Measurements from ENCODE around the gene LTBR. TPM values are rescaled to one million over a fixed set of nuclear protein-coding genes. Genes with fewer than 3 reads are reported as not detected.
A peak's percentile ranks its signal among the peaks of the same experiment; 100 is the strongest.

LTBR gene
- total RNA-seq, 2 donors from 2014 or later, result 186 to 264 TPM

- Histone ChIP-seq H3K9me3 (no peaks in the 10 kb centered on the region), H3K27me3 (replicated peaks; ENCODE audit: insufficient read depth) (no peaks in the 10 kb centered on the region), H3K27ac (no peak overlapping the region), H3K36me3 (no peaks in the 10 kb centered on the region), H3K4me3 (no peak overlapping the region), H3K4me1 (replicated peaks) (peaks cover 38% of the 10 kb centered on the region)
- no peak for DNase-seq (ENCODE audit: low spot score)
- WGBS, result 71% methylated on average over 14 of the region's 14 CpGs
- intact Hi-C loops (cut with DNase I), result no loop called here
- TF ChIP-seq POLR2AphosphoS5 (IDR thresholded peaks at IDR 0.05) (no peak), POLR2A (IDR thresholded peaks at IDR 0.05) (no peak), CTCF (IDR thresholded peaks at IDR 0.05) (no peak)
These were observed 3.5 kb upstream of the LTBR start for GRCh38 chr12:6380141-6381121.

GRCh38 chr12:6382371-6382770, 1.6 kb upstream of the LTBR start:
- no peak for TF ChIP-seq CTCF (IDR thresholded peaks at IDR 0.05)
- TF ChIP-seq POLR2AphosphoS5 (IDR thresholded peaks at IDR 0.05), result no peak
- TF ChIP-seq POLR2A (IDR thresholded peaks at IDR 0.05), result no peak
- Histone ChIP-seq H3K9me3 (no peaks in the 10 kb centered on the region), H3K27ac (no peak overlapping the region), H3K4me1 (replicated peaks) (peaks cover 29% of the 10 kb centered on the region), H3K36me3 (no peaks in the 10 kb centered on the region), H3K4me3 (no peak overlapping the region), H3K27me3 (replicated peaks; ENCODE audit: insufficient read depth) (no peaks in the 10 kb centered on the region)
- intact Hi-C loops (cut with DNase I), result loop anchor here (2.0 kb wide), 1 partner anchor 70 kb away; the partner anchor contains the start of gene TAPBPL
- DNase-seq (ENCODE audit: low spot score), result no peak
- 85% methylated on average over 7 of the region's 7 CpGs for WGBS

- WGBS, result 85% methylated on average over 6 of the region's 6 CpGs
- H3K9me3 ChIP-seq, result no peaks in the 10 kb centered on the region
- no peak for DNase-seq (ENCODE audit: low spot score)
- intact Hi-C loops (cut with DNase I), result loop anchor here (2.0 kb wide), 1 partner anchor 70 kb away; the partner anchor contains the start of gene TAPBPL
- H3K36me3 ChIP-seq, result no peaks in the 10 kb centered on the region
- H3K4me3 ChIP-seq, result no peak overlapping the region
- peak overlapping the region; percentile 96 for H3K27ac ChIP-seq
- no peak for TF ChIP-seq CTCF (IDR thresholded peaks at IDR 0.05)
- no peak for TF ChIP-seq POLR2A (IDR thresholded peaks at IDR 0.05)
- no peak for TF ChIP-seq POLR2AphosphoS5 (IDR thresholded peaks at IDR 0.05)
- H3K27me3 ChIP-seq (replicated peaks; ENCODE audit: insufficient read depth), result no peaks in the 10 kb centered on the region
- H3K4me1 ChIP-seq (replicated peaks), result peaks cover 28% of the 10 kb centered on the region
These were observed 980 bp upstream of the LTBR start for GRCh38 chr12:6382982-6383381.

GRCh38 chr12:6384499-6385436, 806 bp downstream of the LTBR start:
- TF ChIP-seq POLR2A (IDR thresholded peaks at IDR 0.05), result no peak
- TF ChIP-seq POLR2AphosphoS5 (IDR thresholded peaks at IDR 0.05), result no peak
- TF ChIP-seq CTCF (IDR thresholded peaks at IDR 0.05), result no peak
- H3K27me3 ChIP-seq (replicated peaks; ENCODE audit: insufficient read depth), result no peaks in the 10 kb centered on the region
- H3K27ac ChIP-seq, result peak overlapping the region; percentile 96
- H3K4me1 ChIP-seq (replicated peaks), result peaks cover 28% of the 10 kb centered on the region
- no peaks in the 10 kb centered on the region for H3K36me3 ChIP-seq
- H3K4me3 ChIP-seq, result peak overlapping the region; percentile 66 to 81
- no peak for DNase-seq (ENCODE audit: low spot score)
- intact Hi-C loops (cut with DNase I), result loop anchor here (2.0 kb wide), 1 partner anchor 48 kb away; no protein-coding TSS in a partner anchor
- whole genome bisulfite sequencing, result 35% methylated on average over 35 of the region's 36 CpGs
- H3K9me3 ChIP-seq, result no peaks in the 10 kb centered on the region

Measured in prostate gland (tissue), 2 donors.